Omental fat pad (tissue), 4 donors: ENCODE data around the gene RAD17. TPM values are rescaled to one million over a fixed set of nuclear protein-coding genes. Genes with fewer than 3 reads are reported as not detected.

Experiments used
- ATAC-seq: fragments of 150-250 bp; one replicate; pipeline ENCODE4 v1.9.1; 2016; ENCODE audit warnings: mild to moderate bottlenecking, moderate library complexity; ENCODE audit not compliant: low FRiP score
- DNase-seq: peaks from one replicate; pipeline ENCODE4 v3.0.0-alpha.2; 2019; ENCODE audit warnings: low spot score
- CTCF ChIP-seq, 3 donors: fragments of 450-650 bp; IDR thresholded peaks; one replicate each; pipeline ENCODE4 v1.5.1; 2016 to 2017; ENCODE audit warnings: antibody characterized with exemption in 3 of 3, mild to moderate bottlenecking in 3 of 3, moderate library complexity in 2 of 3
- total RNA-seq, 4 donors: library from RNA; depleted of rRNA; stranded (reverse); fragments of >200 nt; gene quantifications; one replicate each; pipeline ENCODE4 v1.1.0, GENCODE V29; 2016

RAD17 gene
- total RNA-seq, 4 donors from 2014 or later: 9.6 to 22.4 (median 11.4) TPM

- DNase-seq (no peak), ATAC-seq (no peak)
- no peak for TF ChIP-seq CTCF (IDR thresholded peaks at IDR 0.05)
Measured at GRCh38 chr5:69335341-69335935, 34.2 kb upstream of the RAD17 start.

- ATAC-seq (no peak), DNase-seq (no peak)
- TF ChIP-seq CTCF (IDR thresholded peaks at IDR 0.05): no peak
Measured at GRCh38 chr5:69341520-69342161, 28.0 kb upstream of the RAD17 start.

DNA sequence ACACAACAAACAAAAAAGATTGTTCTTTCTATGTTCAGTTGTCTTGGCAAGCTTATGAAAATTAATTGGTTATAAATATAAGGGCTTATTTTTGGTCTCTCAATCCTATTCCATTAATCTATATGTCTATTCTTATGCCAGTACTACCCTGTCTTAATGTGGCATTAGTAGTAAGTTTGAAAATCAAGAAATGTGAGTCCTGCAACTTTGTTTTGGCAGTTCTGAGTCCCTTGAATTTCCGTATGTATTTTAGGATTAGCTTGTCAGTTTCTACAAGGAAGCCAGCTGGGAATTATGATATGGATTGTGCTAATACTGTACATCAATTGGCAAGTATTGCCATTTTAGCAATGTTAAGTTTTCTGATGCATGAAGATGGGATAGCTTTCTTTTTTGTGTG lies 26.5 kb upstream of the RAD17 start:
- DNase-seq (no peak), ATAC-seq (no peak)
- TF ChIP-seq CTCF (IDR thresholded peaks at IDR 0.05): no peak

- ATAC-seq (no peak), DNase-seq (no peak)
- TF ChIP-seq CTCF (IDR thresholded peaks at IDR 0.05): no peak
Measured at GRCh38 chr5:69350664-69351063, 19.0 kb upstream of the RAD17 start.

DNA sequence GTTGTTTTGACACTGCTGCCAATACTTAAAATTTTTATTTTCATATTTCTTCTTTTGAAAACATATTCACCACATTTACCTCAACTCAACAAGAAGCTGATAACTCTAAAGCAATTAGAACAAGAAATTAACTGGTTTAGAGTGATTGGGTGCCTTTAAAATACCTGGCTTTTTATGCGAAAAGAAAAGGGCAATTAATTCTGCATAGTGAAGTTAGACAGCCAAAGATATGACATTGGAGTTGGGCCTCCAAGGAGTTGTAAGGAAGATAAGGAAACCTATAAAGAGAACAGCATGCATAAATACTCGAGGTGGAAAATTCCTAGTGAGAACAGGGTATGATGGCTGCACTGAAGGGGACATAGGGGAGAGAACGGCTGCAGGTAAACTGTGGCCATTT lies 9.9 kb upstream of the RAD17 start:
- no peak for ATAC-seq
- DNase-seq: no peak
- no peak for TF ChIP-seq CTCF (IDR thresholded peaks at IDR 0.05)

GRCh38 chr5:69360442-69360841 lies 9.2 kb upstream of the RAD17 start:
- TF ChIP-seq CTCF (IDR thresholded peaks at IDR 0.05): no peak
- no peak for ATAC-seq
- no peak for DNase-seq

DNA sequence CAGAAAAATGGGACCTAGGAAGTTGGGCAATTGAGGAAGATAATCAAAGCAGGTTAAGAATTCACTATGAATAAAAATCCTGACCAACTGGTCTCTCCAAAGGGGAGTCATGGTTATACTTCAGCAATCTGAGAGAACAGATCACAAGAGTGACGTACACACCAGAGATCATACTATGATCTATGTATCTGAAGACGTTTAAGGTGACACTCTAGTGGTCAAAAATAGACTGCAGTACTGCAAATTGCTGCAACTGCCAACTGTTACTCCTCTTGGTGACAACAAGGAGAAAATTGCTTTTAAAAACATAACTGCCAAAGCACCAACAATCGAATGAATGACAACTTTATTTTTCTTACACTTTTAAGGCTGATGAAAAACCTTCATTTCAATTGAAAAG lies 5.2 kb upstream of the RAD17 start:
- DNase-seq (no peak), ATAC-seq (no peak)
- TF ChIP-seq CTCF (IDR thresholded peaks at IDR 0.05): no peak
